ENCODE measurements around the gene CES3. TPM values are rescaled to one million over a fixed set of nuclear protein-coding genes. Genes with fewer than 3 reads are reported as not detected.

CES3 gene
- total and polyA plus RNA-seq, 2 donors (not counting 3 experiments of a cell fraction or from before 2014, with no cell fraction given): 0.10 TPM; not detected in 1

GRCh38 chr16:66977341-66978113 is 16.5 kb downstream of the CES3 start:
- H3K9ac ChIP-seq (replicated peaks; ENCODE audit: extremely low read depth, insufficient read depth, low read length): no peak overlapping the region
- H4K20me1 ChIP-seq (replicated peaks; ENCODE audit: control insufficient read depth, extremely low read depth, insufficient read depth, low read length): no peaks in the 10 kb centered on the region
- H3K36me3 ChIP-seq (ENCODE audit: control insufficient read depth in 2 of 2, extremely low read depth in 1 of 2, insufficient read depth in 2 of 2, low read length in 2 of 2): no peaks in the 10 kb centered on the region
- H3K4me3 ChIP-seq (replicated peaks in 1 of 3; ENCODE audit: insufficient read depth in 1 of 3, low read depth in 1 of 3, low read length in 3 of 3): no peak overlapping the region
- BruUV-seq (replicated peaks): no TSS peak
- no peaks in the 10 kb centered on the region for H3K27me3 ChIP-seq (ENCODE audit: control insufficient read depth in 2 of 2, insufficient read depth in 2 of 2, low read length in 2 of 2)
- intact Hi-C loops (cut with micrococcal nuclease) (loop anchor here (1.0 to 5.0 kb wide), 4 partner anchors 35 to 208 kb away; partner anchors contain the start of genes FBXL8 and TRADD), dilution Hi-C loops (cut with MboI; ENCODE audit: extremely low pct_ligation_motif_present, low sequenced_read_pairs) (no loop called here)
- FAIRE-seq: peak; percentile 88
- ChIA-PET CTCF (interaction anchor here (4.8 kb wide), 1 partner anchor 178 kb away, joined by 58 read pairs; no protein-coding TSS in a partner anchor), POLR2A (no interaction called here)
- no peaks in the 10 kb centered on the region for H3K79me2 ChIP-seq (ENCODE audit: control insufficient read depth, insufficient read depth, low read length)
- DNase-seq (ENCODE audit: low read depth, low spot score): peak; percentile 60
- H3K4me2 ChIP-seq (ENCODE audit: insufficient read depth, low read length): no peak overlapping the region
- TF ChIP-seq MAX (IDR thresholded peaks at IDR 0.05; ENCODE audit: insufficient read depth, insufficient read length) (no peak), JUN (IDR thresholded peaks at IDR 0.05; ENCODE audit: borderline replicate concordance, insufficient read depth, insufficient read length, low read depth) (no peak), CTCF (IDR thresholded peaks at IDR 0.05; ENCODE audit: extremely low read depth in 1 of 2, insufficient read depth in 1 of 2, low read depth in 1 of 2, low read length in 2 of 2) (peak; percentile 86 to 89), POLR2AphosphoS5 (IDR thresholded peaks at IDR 0.05; ENCODE audit: insufficient read depth, low read depth, low read length) (no peak), EZH2 (IDR thresholded peaks at IDR 0.05; ENCODE audit: borderline replicate concordance, low read depth, low read length, severe bottlenecking) (no peak), GATA2 (IDR thresholded peaks at IDR 0.05; ENCODE audit: insufficient read depth, insufficient read length, low read depth, low read length) (no peak)
- no peak overlapping the region for H3K27ac ChIP-seq (ENCODE audit: insufficient read depth, low read depth, low read length)
- no peaks in the 10 kb centered on the region for H3K9me1 ChIP-seq (replicated peaks; ENCODE audit: control insufficient read depth, extremely low read depth, insufficient read depth, low read length)
- no peaks in the 10 kb centered on the region for H3K9me3 ChIP-seq (replicated peaks; ENCODE audit: control insufficient read depth, insufficient read depth, low read length)
- no peaks in the 10 kb centered on the region for H3K4me1 ChIP-seq (ENCODE audit: control insufficient read depth, extremely low read depth, insufficient read depth, low read length)
- peak overlapping the region; percentile 19 for H2AFZ ChIP-seq (ENCODE audit: low read depth, low read length)

Data from endothelial cell of umbilical vein (primary cell).